Measurements from ENCODE around the gene NELFA. TPM values are rescaled to one million over a fixed set of nuclear protein-coding genes. Genes with fewer than 3 reads are reported as not detected.
A peak's percentile ranks its signal among the peaks of the same experiment; 100 is the strongest.

Gene NELFA
- total and polyA plus RNA-seq, 2 experiments from 2014 or later = 54.4 to 71.4 TPM

- H3K27ac ChIP-seq = no peak overlapping the region
- TF ChIP-seq CTCF (IDR thresholded peaks at IDR 0.05; ENCODE audit: low read depth, low read length) = no peak
- peaks cover 14% of the 10 kb centered on the region for H3K36me3 ChIP-seq
- no peaks in the 10 kb centered on the region for H3K27me3 ChIP-seq
- H3K4me1 ChIP-seq (ENCODE audit: low read depth) = peaks cover 38% of the 10 kb centered on the region
- no peak overlapping the region for H3K4me3 ChIP-seq
- DNase-seq (ENCODE audit: low read depth in 1 of 2, low spot score in 1 of 2) = peak in 1 of 2 donors; percentile 35
- no peaks in the 10 kb centered on the region for H3K9me3 ChIP-seq (ENCODE audit: low read depth)
Observed at GRCh38 chr4:1964443-1964842, 44.3 kb downstream of the NELFA start.

- H3K27me3 ChIP-seq = no peaks in the 10 kb centered on the region
- peak overlapping the region; percentile 78 for H3K27ac ChIP-seq
- H3K9me3 ChIP-seq (ENCODE audit: low read depth) = no peaks in the 10 kb centered on the region
- no peak overlapping the region for H3K4me3 ChIP-seq
- DNase-seq (ENCODE audit: low read depth in 1 of 2, low spot score in 1 of 2) = peak in 1 of 2 donors; percentile 61
- no peak for TF ChIP-seq CTCF (IDR thresholded peaks at IDR 0.05; ENCODE audit: low read depth, low read length)
- peaks cover 10% of the 10 kb centered on the region for H3K36me3 ChIP-seq
- H3K4me1 ChIP-seq (ENCODE audit: low read depth) = peaks cover 38% of the 10 kb centered on the region
Observed at GRCh38 chr4:1962980-1963379, 45.8 kb downstream of the NELFA start.

GRCh38 chr4:1961563-1961962 lies 47.2 kb downstream of the NELFA start:
- H3K27ac ChIP-seq = peak overlapping the region; percentile 78
- no peaks in the 10 kb centered on the region for H3K27me3 ChIP-seq
- H3K9me3 ChIP-seq (ENCODE audit: low read depth) = no peaks in the 10 kb centered on the region
- H3K4me3 ChIP-seq = no peak overlapping the region
- no peak for TF ChIP-seq CTCF (IDR thresholded peaks at IDR 0.05; ENCODE audit: low read depth, low read length)
- peaks cover 11% of the 10 kb centered on the region for H3K36me3 ChIP-seq
- H3K4me1 ChIP-seq (ENCODE audit: low read depth) = peaks cover 38% of the 10 kb centered on the region
- no peak for DNase-seq (ENCODE audit: low read depth in 1 of 2, low spot score in 1 of 2)

- Histone ChIP-seq H3K4me3 (no peak overlapping the region), H3K27me3 (no peaks in the 10 kb centered on the region), H3K4me1 (ENCODE audit: low read depth) (peaks cover 38% of the 10 kb centered on the region), H3K9me3 (ENCODE audit: low read depth) (no peaks in the 10 kb centered on the region), H3K36me3 (peaks cover 14% of the 10 kb centered on the region), H3K27ac (peak overlapping the region; percentile 78)
- no peak for TF ChIP-seq CTCF (IDR thresholded peaks at IDR 0.05; ENCODE audit: low read depth, low read length)
- DNase-seq (ENCODE audit: low read depth in 1 of 2, low spot score in 1 of 2) = no peak
Observed at GRCh38 chr4:1961038-1961437, 47.7 kb downstream of the NELFA start.

- peak in 1 of 2 donors; percentile 34 for DNase-seq (ENCODE audit: low read depth in 1 of 2, low spot score in 1 of 2)
- no peak for TF ChIP-seq CTCF (IDR thresholded peaks at IDR 0.05; ENCODE audit: low read depth, low read length)
- Histone ChIP-seq H3K9me3 (ENCODE audit: low read depth) (no peaks in the 10 kb centered on the region), H3K4me1 (ENCODE audit: low read depth) (peaks cover 38% of the 10 kb centered on the region), H3K27me3 (no peaks in the 10 kb centered on the region), H3K4me3 (no peak overlapping the region), H3K27ac (no peak overlapping the region), H3K36me3 (peaks cover 22% of the 10 kb centered on the region)
Observed at GRCh38 chr4:1960170-1960825, 48.5 kb downstream of the NELFA start.
